Measurements from ENCODE around the gene VDAC2.

VDAC2 gene

GRCh38 chr10:75223507-75223906, 12.9 kb downstream of the VDAC2 start:
- no peak for DNase-seq (ENCODE audit: low read depth)
- TF ChIP-seq, protein P1, sequence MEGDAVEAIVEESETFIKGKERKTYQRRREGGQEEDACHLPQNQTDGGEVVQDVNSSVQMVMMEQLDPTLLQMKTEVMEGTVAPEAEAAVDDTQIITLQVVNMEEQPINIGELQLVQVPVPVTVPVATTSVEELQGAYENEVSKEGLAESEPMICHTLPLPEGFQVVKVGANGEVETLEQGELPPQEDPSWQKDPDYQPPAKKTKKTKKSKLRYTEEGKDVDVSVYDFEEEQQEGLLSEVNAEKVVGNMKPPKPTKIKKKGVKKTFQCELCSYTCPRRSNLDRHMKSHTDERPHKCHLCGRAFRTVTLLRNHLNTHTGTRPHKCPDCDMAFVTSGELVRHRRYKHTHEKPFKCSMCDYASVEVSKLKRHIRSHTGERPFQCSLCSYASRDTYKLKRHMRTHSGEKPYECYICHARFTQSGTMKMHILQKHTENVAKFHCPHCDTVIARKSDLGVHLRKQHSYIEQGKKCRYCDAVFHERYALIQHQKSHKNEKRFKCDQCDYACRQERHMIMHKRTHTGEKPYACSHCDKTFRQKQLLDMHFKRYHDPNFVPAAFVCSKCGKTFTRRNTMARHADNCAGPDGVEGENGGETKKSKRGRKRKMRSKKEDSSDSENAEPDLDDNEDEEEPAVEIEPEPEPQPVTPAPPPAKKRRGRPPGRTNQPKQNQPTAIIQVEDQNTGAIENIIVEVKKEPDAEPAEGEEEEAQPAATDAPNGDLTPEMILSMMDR (IDR thresholded peaks at IDR 0.05; ENCODE audit: low read depth, low read length, missing control alignments), result no peak
- H3K4me3 ChIP-seq (ENCODE audit: low read depth, low read length), result no peak overlapping the region

- TF ChIP-seq, protein P1 (IDR thresholded peaks at IDR 0.05; ENCODE audit: low read depth, low read length, missing control alignments), result no peak
- H3K4me3 ChIP-seq (ENCODE audit: low read depth, low read length), result no peak overlapping the region
- DNase-seq (ENCODE audit: low read depth), result no peak
Observed at GRCh38 chr10:75226095-75226494, 15.5 kb downstream of the VDAC2 start.

GRCh38 chr10:75226656-75227055, 16.1 kb downstream of the VDAC2 start:
- no peak overlapping the region for H3K4me3 ChIP-seq (ENCODE audit: low read depth, low read length)
- TF ChIP-seq, protein P1 (IDR thresholded peaks at IDR 0.05; ENCODE audit: low read depth, low read length, missing control alignments), result no peak
- DNase-seq (ENCODE audit: low read depth), result no peak

DNA sequence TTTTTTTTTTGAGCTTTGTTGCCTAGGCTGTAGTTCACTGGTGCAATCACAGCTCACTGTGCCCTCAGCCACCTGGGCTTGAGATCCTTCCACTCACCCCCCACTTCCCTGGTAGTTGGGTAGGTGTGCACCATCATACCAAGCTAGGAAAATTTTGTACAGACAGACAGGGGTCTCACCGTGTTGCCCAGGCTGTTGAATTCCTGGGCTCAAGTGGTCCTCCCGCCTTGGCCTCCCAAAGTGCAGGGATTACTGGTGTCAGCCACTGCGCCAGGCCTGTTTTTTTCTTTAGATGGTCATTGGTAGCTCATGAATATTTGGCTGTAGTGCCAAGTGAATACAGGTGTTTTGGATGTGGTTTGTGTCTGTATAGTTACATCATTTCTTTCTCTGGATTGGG, 17.7 kb downstream of the VDAC2 start:
- no peak overlapping the region for H3K4me3 ChIP-seq (ENCODE audit: low read depth, low read length)
- DNase-seq (ENCODE audit: low read depth), result no peak
- TF ChIP-seq, protein P1 (IDR thresholded peaks at IDR 0.05; ENCODE audit: low read depth, low read length, missing control alignments), result no peak

- TF ChIP-seq, protein P1 (IDR thresholded peaks at IDR 0.05; ENCODE audit: low read depth, low read length, missing control alignments), result no peak
- no peak for DNase-seq (ENCODE audit: low read depth)
- H3K4me3 ChIP-seq (ENCODE audit: low read depth, low read length), result no peak overlapping the region
Observed at GRCh38 chr10:75228834-75229233, 18.2 kb downstream of the VDAC2 start.

DNA sequence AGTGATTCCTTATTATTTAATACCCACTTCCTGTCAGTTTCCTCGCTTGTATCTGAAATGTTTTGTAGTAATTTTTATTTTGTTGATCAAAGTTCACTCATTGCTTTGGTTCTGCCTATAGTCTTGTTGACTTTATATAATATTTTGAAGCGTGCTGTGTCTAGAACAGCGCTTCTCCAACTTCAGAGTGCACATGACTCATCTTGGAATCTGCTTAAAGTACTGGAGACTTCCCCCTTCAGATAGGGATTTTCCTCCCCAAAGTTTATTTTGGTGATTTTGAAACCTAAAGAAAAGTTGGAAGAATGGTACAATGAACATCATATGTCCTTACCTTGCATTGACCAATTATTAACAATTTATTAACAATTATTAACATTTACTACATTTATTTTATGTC, 19.4 kb downstream of the VDAC2 start:
- H3K4me3 ChIP-seq (ENCODE audit: low read depth, low read length), result no peak overlapping the region
- TF ChIP-seq, protein P1 (IDR thresholded peaks at IDR 0.05; ENCODE audit: low read depth, low read length, missing control alignments), result no peak
- DNase-seq (ENCODE audit: low read depth), result no peak

DNA sequence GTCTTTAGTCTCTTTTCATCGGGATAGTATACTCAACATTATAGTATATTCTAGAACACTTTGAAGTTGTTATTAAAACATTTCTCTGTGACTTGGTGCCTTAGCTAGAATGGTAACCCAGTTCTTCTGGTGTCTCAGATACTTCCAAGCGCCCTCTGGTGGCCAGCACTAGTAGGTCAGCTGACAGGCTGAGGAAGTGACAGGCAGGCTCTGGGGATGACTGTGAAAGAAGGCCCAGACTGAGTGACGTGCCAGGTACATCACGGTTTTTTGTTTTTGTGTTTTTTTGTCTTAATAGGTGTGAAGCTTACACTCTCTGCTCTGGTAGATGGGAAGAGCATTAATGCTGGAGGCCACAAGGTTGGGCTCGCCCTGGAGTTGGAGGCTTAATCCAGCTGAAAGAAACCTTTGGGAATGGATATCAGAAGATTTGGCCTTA, 20.0 kb downstream of the VDAC2 start:
- no peak overlapping the region for H3K4me3 ChIP-seq (ENCODE audit: low read depth, low read length)
- TF ChIP-seq, protein P1 (IDR thresholded peaks at IDR 0.05; ENCODE audit: low read depth, low read length, missing control alignments), result peak; percentile 88
- DNase-seq (ENCODE audit: low read depth), result peak; percentile 73
